HG02852 (cell line): Measurements from ENCODE around the gene TMC4.

Experiments used
- ATAC-seq: cut with Tn5 transposase; IDR thresholded peaks from one replicate; pipeline ENCODE4 v1.9.1; 2021; ENCODE audit warnings: mild to moderate bottlenecking, moderate library complexity; ENCODE audit not compliant: unreplicated experiment

Gene TMC4

DNA sequence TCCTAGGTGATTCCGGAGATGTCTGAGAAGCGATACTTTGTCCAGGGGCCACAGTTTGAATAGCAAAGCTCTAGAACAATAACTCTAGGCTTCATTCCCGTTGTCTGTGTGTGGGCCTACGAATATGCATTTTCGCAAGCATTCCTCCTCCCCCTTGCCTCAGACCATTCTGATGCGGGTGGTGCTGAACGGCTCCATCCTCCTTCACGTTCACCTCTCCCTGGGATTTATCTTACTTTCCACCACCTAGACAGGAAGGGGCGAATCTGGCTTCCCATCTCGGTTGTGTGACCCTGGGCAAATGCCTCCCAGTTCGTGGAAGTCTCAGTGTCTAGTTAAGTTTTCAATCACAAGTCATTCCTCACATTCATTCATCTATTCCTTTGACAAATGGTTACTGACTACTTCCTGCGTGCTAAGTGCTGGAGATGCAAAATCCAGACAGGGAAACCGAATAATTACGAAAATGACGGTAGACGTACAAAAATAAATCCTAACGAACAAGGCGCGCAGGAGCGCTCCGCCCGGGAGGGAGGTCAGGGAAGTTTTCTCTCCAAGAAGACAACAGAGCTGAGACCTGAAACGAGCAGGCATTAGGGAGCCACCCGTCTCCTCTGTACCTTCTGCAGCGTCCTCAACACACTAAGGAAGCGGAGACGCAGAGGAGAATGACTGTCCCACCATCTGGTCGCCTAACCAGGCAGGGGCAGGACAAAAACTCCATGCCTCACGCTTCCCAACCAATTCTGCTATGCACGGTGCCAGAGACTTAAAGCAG, 36.7 kb downstream of the TMC4 start:
- ATAC-seq: no peak

GRCh38 chr19:54133957-54134590, 38.9 kb downstream of the TMC4 start:
- no peak for ATAC-seq

- ATAC-seq: no peak
These were observed 39.5 kb downstream of the TMC4 start for GRCh38 chr19:54133312-54133956.

DNA sequence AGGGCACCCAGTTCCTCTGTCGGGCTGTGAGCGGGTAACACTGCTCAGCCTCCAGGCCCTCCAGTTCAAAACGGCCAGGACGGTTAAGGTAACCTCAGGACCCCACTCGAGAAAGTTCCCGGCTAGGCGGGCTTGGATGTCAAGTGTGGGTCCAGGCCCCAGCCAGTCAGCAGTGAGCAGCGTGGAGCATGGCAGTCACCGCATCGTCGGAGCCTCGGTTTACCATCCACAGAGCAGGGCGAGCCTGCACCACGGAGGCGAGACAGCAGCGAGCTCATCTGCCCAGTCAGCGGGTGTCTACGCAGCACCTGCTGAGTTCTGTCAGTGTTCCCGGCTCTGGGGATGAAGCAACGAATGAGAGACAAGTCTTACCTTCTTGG, 43.4 kb downstream of the TMC4 start:
- ATAC-seq: no peak

DNA sequence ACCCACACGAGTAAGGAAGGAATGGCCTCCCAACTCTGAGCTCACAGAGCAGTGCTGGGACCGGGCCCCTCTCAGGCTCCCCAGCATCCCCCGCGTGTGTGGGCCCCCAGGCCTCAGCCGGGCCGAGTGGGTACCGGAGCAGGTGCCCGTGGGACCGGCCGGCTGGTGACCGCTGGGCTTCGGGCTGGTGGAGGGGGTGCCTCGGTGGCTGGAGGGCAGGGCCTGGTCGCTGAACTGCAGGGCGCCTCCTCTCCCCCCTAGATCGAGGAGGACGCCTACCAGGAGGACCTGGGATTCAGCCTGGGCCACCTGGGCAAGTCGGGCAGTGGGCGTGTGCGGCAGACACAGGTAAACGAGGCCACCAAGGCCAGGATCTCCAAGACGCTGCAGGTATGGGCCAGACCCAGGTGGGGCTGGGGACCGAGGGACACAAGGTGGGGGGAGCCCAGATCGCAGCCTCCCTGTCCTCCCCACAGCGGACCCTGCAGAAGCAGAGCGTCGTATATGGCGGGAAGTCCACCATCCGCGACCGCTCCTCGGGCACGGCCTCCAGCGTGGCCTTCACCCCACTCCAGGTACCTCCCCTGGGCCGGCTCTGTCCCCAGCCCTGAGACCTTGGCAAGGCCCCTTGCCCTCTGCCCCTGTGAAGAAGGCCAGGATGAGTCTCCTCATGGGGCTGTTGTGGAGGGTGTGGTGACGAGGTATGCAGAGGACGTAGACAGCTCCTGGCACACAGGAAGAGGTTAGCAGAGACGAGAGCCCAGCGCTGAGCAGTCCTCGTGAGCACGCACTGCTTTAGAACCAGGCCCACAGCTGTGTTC, 44.0 kb downstream of the TMC4 start:
- no peak for ATAC-seq

DNA sequence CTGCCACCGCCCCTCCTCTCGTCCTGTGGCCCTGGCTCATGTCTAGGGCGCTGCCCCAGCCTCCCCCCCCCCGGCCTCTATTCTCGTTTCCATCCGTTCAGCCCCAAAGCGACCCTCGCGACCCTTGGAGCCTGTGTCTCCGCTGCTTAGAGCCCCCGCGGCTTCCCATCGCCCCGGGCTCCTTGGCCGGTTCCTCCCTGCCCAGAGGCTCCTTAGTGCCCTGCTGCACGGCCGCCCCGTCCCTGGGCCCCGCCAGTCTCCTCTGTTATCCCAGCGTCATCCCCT, 44.6 kb downstream of the TMC4 start:
- ATAC-seq: no peak

DNA sequence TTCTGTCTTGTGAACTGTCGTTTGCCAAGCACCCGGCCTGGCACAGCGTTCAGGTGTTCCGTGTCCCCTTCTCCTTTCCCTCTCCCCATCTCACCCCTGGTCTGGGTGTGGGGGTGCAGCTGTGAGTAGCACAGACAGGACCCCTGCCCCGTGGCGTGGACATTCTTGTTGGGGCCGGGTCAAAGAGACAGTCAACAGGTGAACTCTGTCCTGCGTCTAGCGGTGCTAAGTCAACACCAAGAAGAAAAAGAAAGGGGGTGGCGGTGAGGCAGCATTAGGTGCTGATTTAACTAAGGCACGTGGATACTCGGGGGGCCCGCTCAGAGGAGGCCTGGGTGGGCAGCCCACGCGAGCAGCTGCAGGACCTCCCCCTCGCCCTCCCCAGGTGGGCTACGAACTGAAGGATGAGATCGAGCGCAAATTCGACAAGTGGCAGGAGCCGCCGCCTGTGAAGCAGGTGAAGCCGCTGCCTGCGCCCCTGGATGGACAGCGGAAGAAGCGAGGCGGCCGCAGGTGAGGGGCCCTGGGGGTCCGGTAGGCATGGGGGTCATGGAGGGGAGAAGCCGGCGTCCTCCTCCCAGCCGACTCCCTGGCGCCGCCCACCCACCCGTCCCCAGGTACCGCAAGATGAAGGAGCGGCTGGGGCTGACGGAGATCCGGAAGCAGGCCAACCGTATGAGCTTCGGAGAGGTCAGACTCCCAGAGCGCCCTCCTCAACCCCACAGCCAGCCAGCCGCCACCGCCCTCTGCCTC, 45.1 kb downstream of the TMC4 start:
- ATAC-seq: no peak

DNA sequence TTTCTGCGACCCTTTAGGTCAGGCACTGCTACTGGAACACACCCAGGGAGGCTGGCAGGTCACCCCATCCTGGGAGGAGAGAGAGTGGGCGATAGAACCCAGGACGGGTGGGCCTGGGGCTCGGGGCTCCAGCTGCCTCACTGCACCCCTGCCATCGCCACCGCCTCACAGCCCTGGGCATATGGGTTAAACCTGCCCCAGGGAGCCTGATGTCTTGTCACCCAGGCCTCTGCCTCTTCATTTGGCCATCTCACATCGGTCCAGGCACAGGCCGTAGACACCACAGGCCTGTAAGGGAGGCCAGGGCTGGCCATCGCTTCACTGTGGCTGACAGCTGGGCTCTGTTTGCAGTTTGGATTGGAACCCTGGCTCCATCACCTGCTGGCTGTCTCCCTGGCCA, 47.2 kb downstream of the TMC4 start:
- ATAC-seq: no peak

- ATAC-seq: no peak
These were observed 48.6 kb downstream of the TMC4 start for GRCh38 chr19:54124393-54124792.

GRCh38 chr19:54123682-54124081, 49.3 kb downstream of the TMC4 start:
- ATAC-seq: no peak

DNA sequence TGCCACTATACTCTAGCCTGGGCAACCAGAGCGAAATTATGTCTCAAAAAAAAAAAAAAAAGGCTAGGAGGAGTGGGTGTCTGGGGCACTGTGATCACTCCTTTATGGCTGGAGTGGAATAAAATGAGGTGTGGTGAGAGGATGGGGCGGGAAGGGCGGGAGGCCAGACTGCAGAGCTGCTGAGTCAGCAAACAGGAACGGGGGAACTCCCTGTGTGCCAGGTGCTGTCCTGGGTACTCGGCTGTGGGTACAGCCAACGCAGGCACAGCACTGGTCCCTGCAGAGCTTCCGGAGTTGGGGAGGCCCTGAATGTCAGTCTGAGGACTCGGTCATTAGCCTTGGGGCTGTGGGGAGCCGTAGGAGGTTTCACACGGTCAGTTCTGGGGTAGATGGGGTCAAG, 51.7 kb downstream of the TMC4 start:
- no peak for ATAC-seq

DNA sequence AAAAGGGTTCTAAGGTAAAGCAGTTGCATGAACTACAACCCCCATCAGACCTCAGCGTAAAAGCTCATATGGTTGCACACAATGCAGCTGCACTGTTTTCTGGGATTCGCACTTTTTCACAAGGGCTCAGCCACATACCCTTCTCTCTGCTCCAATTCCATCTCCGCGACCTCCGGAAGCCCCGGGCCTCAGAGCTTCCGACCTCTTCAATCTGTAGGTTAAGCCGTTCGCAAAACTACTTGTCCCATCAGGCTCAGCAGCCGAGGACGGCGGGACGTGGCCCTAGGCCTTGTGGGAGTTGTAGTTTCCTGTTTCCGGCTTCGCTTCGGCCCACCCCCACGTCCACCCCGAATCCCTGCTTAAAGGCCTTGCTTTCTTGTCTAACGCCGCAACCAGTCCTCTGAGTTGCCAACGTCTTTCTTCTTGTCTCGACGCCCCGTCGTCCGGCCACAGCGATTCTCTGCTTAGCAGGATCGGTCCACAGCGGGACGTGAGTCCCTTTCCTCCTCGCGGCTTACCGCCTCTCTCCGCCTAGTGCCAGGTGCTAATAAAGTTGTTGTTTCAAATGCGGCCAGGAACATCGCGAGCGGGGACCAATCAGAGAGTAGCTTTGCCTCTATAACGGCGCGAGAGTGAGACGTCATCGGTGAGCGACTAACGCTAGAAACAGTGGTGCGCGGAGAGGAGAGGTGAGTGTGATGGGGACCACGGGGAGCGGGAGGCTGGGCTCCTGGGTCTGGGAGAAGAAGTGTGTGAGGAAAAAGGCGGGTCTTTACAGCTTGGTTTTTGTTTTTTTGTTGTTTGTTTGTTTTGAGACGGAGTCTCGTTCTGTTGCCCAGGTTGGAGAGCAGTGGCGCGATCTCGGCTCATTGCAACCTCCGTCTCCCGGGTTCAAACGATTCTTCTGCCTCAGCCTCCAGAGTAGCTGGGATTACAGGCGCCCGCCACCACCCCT, 57.6 kb downstream of the TMC4 start, which contains the start of the genes PRPF31 and TFPT:
Gene PRPF31 (plus strand): TSS at position 646 of the 955 bp plus-strand sequence. CDS start 2,525 bp downstream, outside the sequence.
Gene TFPT (minus strand): TSS at position 549 of the 955 bp plus-strand sequence. CDS start 388 bp downstream, at position 161.
- peak; percentile 76 for ATAC-seq

DNA sequence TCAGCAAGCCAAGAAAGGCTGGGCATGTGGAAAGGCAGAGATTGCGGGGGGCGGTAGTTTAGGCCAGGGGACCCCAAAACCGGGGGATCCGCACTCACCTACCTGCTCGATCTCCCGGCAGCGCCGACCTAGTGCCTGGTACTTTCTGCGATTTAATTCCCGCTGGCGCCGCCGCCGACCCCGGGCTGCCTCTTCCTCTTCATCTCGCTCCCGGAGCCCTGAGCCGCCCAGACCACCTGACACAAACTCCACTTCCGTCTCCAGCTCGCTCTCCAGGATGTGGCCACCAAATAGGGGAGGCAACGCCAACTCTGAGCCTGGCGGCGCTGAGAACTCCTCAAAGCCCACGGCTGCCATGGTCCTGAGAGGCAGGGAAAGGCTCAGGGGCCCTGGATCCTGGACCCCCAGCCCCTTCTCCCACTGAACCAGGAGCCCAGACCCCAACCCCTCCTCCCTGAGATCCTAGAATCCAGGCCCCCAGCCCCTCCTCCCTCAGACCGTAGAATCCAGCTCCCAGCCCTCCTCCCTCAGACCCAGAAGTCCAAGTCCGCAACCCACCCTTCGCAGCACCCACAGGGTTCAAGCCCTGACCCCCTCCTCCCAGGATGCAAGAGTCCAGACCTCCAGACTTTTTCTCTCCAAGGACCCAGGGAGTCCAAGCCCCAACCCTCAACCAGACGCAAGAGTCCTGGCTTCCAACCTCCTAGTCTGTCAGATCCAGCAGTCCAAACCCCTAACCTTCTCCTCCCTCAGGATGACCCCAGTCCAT, 58.4 kb downstream of the TMC4 start:
- ATAC-seq: no peak
